NCI-H2196 (cell line): ENCODE results near the gene ANKRD30B.
"Not testable (repeated sequence)": the region's sequence is repeated elsewhere in the genome, so short reads cannot be mapped to it uniquely, and the experiment has no call there.

Experiments used
- DNase-seq: peaks from one replicate; lab custom pipeline; 2025; ENCODE audit not compliant: unreplicated experiment; lab: John Stamatoyannopoulos, UW

The ANKRD30B gene

GRCh38 chr18:14855634-14856033, 107.7 kb downstream of the ANKRD30B start:
- DNase-seq, result not testable (repeated sequence)

- DNase-seq, result not testable (repeated sequence)
These were observed 108.3 kb downstream of the ANKRD30B start for GRCh38 chr18:14856256-14856655.

GRCh38 chr18:14858514-14858913, 110.5 kb downstream of the ANKRD30B start:
- DNase-seq, result not testable (repeated sequence)

- not testable (repeated sequence) for DNase-seq
These were observed 112.0 kb downstream of the ANKRD30B start for GRCh38 chr18:14859995-14860394.

GRCh38 chr18:14866426-14866825, 118.5 kb downstream of the ANKRD30B start:
- DNase-seq, result not testable (repeated sequence)

GRCh38 chr18:14867988-14868387, 120.0 kb downstream of the ANKRD30B start:
- DNase-seq, result not testable (repeated sequence)

GRCh38 chr18:14868825-14869224, 120.9 kb downstream of the ANKRD30B start:
- DNase-seq, result not testable (repeated sequence)

GRCh38 chr18:14878826-14879225, 130.9 kb downstream of the ANKRD30B start:
- not testable (repeated sequence) for DNase-seq

- no peak for DNase-seq
These were observed 152.5 kb downstream of the ANKRD30B start for GRCh38 chr18:14900435-14900834.
